Activated T-helper 17 cell treated with anti-CD3 and anti-CD28 coated beads, Interleukin-2, amount 50 U/mL, for 72 hours (primary cell): ENCODE measurements around the gene WWOX. TPM values are rescaled to one million over a fixed set of nuclear protein-coding genes. Genes with fewer than 3 reads are reported as not detected.

ENCODE experiments used
- ATAC-seq: fragments of 150-1000 bp; cut with Tn5 transposase; replicated peaks from 2 replicates; pipeline ENCODE4 v1.10.0; 2021; ENCODE audit warnings: mild to moderate bottlenecking, moderate library complexity
- H3K27ac Mint-ChIP-seq: one replicate; pipeline ENCODE4 v1.8.0; 2022; ENCODE audit warnings: mixed read lengths
- H3K27me3 Mint-ChIP-seq: one replicate; pipeline ENCODE4 v1.8.0; 2022; ENCODE audit warnings: mixed read lengths
- H3K36me3 Mint-ChIP-seq: one replicate; pipeline ENCODE4 v1.8.0; 2022; ENCODE audit warnings: low read depth, mild to moderate bottlenecking, mixed read lengths
- H3K4me1 Mint-ChIP-seq: one replicate; pipeline ENCODE4 v1.8.0; 2022; ENCODE audit warnings: mixed read lengths
- H3K4me3 Mint-ChIP-seq: one replicate; pipeline ENCODE4 v1.8.0; 2022; ENCODE audit warnings: mild to moderate bottlenecking, mixed read lengths
- H3K9me3 Mint-ChIP-seq: one replicate; pipeline ENCODE4 v1.8.0; 2022; ENCODE audit warnings: mixed read lengths
- total RNA-seq, 2 donors: library from RNA; stranded (reverse); gene quantifications; one replicate each; pipeline ENCODE4 v1.2.3, GENCODE V29; 2022

WWOX gene
- total RNA-seq, 2 donors from 2014 or later = 9.4 to 16.5 TPM

GRCh38 chr16:78209951-78210661, 110.7 kb downstream of the WWOX start:
- Mint-ChIP-seq H3K27me3 (no peaks in the 10 kb centered on the region), H3K36me3 (no peaks in the 10 kb centered on the region), H3K9me3 (no peaks in the 10 kb centered on the region), H3K4me1 (no peaks in the 10 kb centered on the region), H3K4me3 (no peak overlapping the region), H3K27ac (no peak overlapping the region)
- no peak for ATAC-seq

- H3K27ac Mint-ChIP-seq = no peak overlapping the region
- no peaks in the 10 kb centered on the region for H3K27me3 Mint-ChIP-seq
- ATAC-seq = no peak
- no peaks in the 10 kb centered on the region for H3K9me3 Mint-ChIP-seq
- no peaks in the 10 kb centered on the region for H3K36me3 Mint-ChIP-seq
- no peak overlapping the region for H3K4me3 Mint-ChIP-seq
- H3K4me1 Mint-ChIP-seq = no peaks in the 10 kb centered on the region
These were observed 111.7 kb downstream of the WWOX start for GRCh38 chr16:78211020-78211599.

- H3K9me3 Mint-ChIP-seq = no peaks in the 10 kb centered on the region
- H3K4me3 Mint-ChIP-seq = no peak overlapping the region
- H3K36me3 Mint-ChIP-seq = no peaks in the 10 kb centered on the region
- H3K4me1 Mint-ChIP-seq = no peaks in the 10 kb centered on the region
- H3K27me3 Mint-ChIP-seq = no peaks in the 10 kb centered on the region
- no peak overlapping the region for H3K27ac Mint-ChIP-seq
- ATAC-seq = no peak
These were observed 112.5 kb downstream of the WWOX start for GRCh38 chr16:78211946-78212345.

GRCh38 chr16:78212674-78213073, 113.2 kb downstream of the WWOX start:
- no peak for ATAC-seq
- no peaks in the 10 kb centered on the region for H3K36me3 Mint-ChIP-seq
- H3K4me1 Mint-ChIP-seq = no peaks in the 10 kb centered on the region
- H3K9me3 Mint-ChIP-seq = no peaks in the 10 kb centered on the region
- no peak overlapping the region for H3K4me3 Mint-ChIP-seq
- H3K27ac Mint-ChIP-seq = no peak overlapping the region
- H3K27me3 Mint-ChIP-seq = no peaks in the 10 kb centered on the region

- no peak overlapping the region for H3K27ac Mint-ChIP-seq
- ATAC-seq = no peak
- no peaks in the 10 kb centered on the region for H3K36me3 Mint-ChIP-seq
These were observed 114.3 kb downstream of the WWOX start for GRCh38 chr16:78213751-78214150.

GRCh38 chr16:78215222-78215621, 115.8 kb downstream of the WWOX start:
- H3K27me3 Mint-ChIP-seq = no peaks in the 10 kb centered on the region
- H3K27ac Mint-ChIP-seq = no peak overlapping the region
- H3K36me3 Mint-ChIP-seq = no peaks in the 10 kb centered on the region
- no peak overlapping the region for H3K4me3 Mint-ChIP-seq
- no peaks in the 10 kb centered on the region for H3K9me3 Mint-ChIP-seq
- ATAC-seq = no peak
- no peaks in the 10 kb centered on the region for H3K4me1 Mint-ChIP-seq

More at GRCh38 chr16:78213751-78214150, 114.3 kb downstream of the WWOX start:
- Mint-ChIP-seq H3K27me3 (no peaks in the 10 kb centered on the region), H3K4me1 (no peaks in the 10 kb centered on the region), H3K4me3 (no peak overlapping the region), H3K9me3 (no peaks in the 10 kb centered on the region)

- no peak overlapping the region for H3K27ac Mint-ChIP-seq
- H3K27me3 Mint-ChIP-seq = no peaks in the 10 kb centered on the region
- H3K4me1 Mint-ChIP-seq = no peaks in the 10 kb centered on the region
- ATAC-seq = no peak
- H3K4me3 Mint-ChIP-seq = no peak overlapping the region
- H3K36me3 Mint-ChIP-seq = no peaks in the 10 kb centered on the region
- H3K9me3 Mint-ChIP-seq = no peaks in the 10 kb centered on the region
These were observed 116.8 kb downstream of the WWOX start for GRCh38 chr16:78216166-78216745.

- Mint-ChIP-seq H3K4me1 (no peaks in the 10 kb centered on the region), H3K36me3 (no peaks in the 10 kb centered on the region), H3K4me3 (no peak overlapping the region), H3K27me3 (no peaks in the 10 kb centered on the region), H3K27ac (no peak overlapping the region), H3K9me3 (no peaks in the 10 kb centered on the region)
- no peak for ATAC-seq
These were observed 117.8 kb downstream of the WWOX start for GRCh38 chr16:78217276-78217675.

- Mint-ChIP-seq H3K4me3 (no peak overlapping the region), H3K9me3 (no peaks in the 10 kb centered on the region), H3K27me3 (no peaks in the 10 kb centered on the region), H3K36me3 (no peaks in the 10 kb centered on the region), H3K4me1 (no peaks in the 10 kb centered on the region), H3K27ac (no peak overlapping the region)
- no peak for ATAC-seq
These were observed 118.8 kb downstream of the WWOX start for GRCh38 chr16:78218279-78218678.

- Mint-ChIP-seq H3K27ac (no peak overlapping the region), H3K4me1 (no peaks in the 10 kb centered on the region), H3K27me3 (no peaks in the 10 kb centered on the region), H3K4me3 (no peak overlapping the region), H3K36me3 (no peaks in the 10 kb centered on the region), H3K9me3 (no peaks in the 10 kb centered on the region)
- no peak for ATAC-seq
These were observed 119.6 kb downstream of the WWOX start for GRCh38 chr16:78218856-78219651.

- no peaks in the 10 kb centered on the region for H3K4me1 Mint-ChIP-seq
- ATAC-seq = no peak
These were observed 121.1 kb downstream of the WWOX start for GRCh38 chr16:78220571-78220970.

GRCh38 chr16:78221892-78222291, 122.4 kb downstream of the WWOX start:
- Mint-ChIP-seq H3K27me3 (no peaks in the 10 kb centered on the region), H3K9me3 (no peaks in the 10 kb centered on the region), H3K36me3 (no peaks in the 10 kb centered on the region), H3K4me3 (no peak overlapping the region), H3K27ac (no peak overlapping the region), H3K4me1 (no peaks in the 10 kb centered on the region)
- ATAC-seq = no peak

More at GRCh38 chr16:78220571-78220970, 121.1 kb downstream of the WWOX start:
- H3K27ac Mint-ChIP-seq = no peak overlapping the region
- no peak overlapping the region for H3K4me3 Mint-ChIP-seq
- no peaks in the 10 kb centered on the region for H3K27me3 Mint-ChIP-seq
- no peaks in the 10 kb centered on the region for H3K9me3 Mint-ChIP-seq
- H3K36me3 Mint-ChIP-seq = no peaks in the 10 kb centered on the region

GRCh38 chr16:78224342-78224741, 124.9 kb downstream of the WWOX start:
- Mint-ChIP-seq H3K4me3 (no peak overlapping the region), H3K4me1 (no peaks in the 10 kb centered on the region), H3K27me3 (no peaks in the 10 kb centered on the region), H3K9me3 (no peaks in the 10 kb centered on the region), H3K27ac (no peak overlapping the region), H3K36me3 (no peaks in the 10 kb centered on the region)
- ATAC-seq = no peak

- ATAC-seq = no peak
- H3K27me3 Mint-ChIP-seq = no peaks in the 10 kb centered on the region
- no peak overlapping the region for H3K4me3 Mint-ChIP-seq
- no peak overlapping the region for H3K27ac Mint-ChIP-seq
- no peaks in the 10 kb centered on the region for H3K4me1 Mint-ChIP-seq
- H3K36me3 Mint-ChIP-seq = no peaks in the 10 kb centered on the region
- no peaks in the 10 kb centered on the region for H3K9me3 Mint-ChIP-seq
These were observed 126.5 kb downstream of the WWOX start for GRCh38 chr16:78225919-78226318.
